PFSK-1 (cell line): ENCODE results near the gene TWNK.

ENCODE experiments used
- POLR2AphosphoS5 ChIP-seq: IDR thresholded peaks from 2 replicates; pipeline ENCODE4 v1.6.1; 2012; ENCODE audit warnings: low read depth, mild to moderate bottlenecking, control low read depth, low read length, moderate library complexity
- SIN3A ChIP-seq: IDR thresholded peaks from 2 replicates; pipeline ENCODE4 v1.6.1; 2012; ENCODE audit warnings: mild to moderate bottlenecking, low read length, moderate library complexity, borderline replicate concordance; ENCODE audit not compliant: insufficient read depth
- TF ChIP-seq, protein P1 (sequence below), 2 experiments: IDR thresholded peaks; 2 replicates each; pipeline versions ENCODE4 v1.6.1 to v1.8.0; 2011 to 2012; ENCODE audit warnings: low read depth in 2 of 2, low read length in 2 of 2, control low read depth in 1 of 2, inconsistent platforms in 1 of 2, mild to moderate bottlenecking in 1 of 2, moderate library complexity in 1 of 2; ENCODE audit not compliant: insufficient read depth in 1 of 2

DNA sequence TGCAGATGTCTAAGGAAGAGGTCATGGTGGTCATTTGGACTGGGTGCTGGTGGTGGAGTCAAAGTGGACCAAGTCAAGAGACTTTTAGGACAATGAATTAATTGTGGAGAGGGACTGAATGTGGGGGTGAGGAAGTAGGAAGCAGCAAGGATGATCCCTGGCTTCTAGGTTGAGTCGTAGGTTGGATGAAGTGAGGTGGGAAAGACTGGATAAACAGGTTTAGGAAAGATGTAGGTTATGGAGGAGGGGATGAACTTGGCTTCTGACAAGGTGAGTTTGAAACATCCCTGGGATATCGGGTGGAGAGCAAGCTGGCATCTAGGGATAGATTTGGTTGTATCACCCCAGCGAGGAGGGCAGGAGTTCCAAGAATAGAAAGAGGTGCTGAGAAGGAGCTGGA, 10.4 kb upstream of the TWNK start:
- TF ChIP-seq, protein P1, sequence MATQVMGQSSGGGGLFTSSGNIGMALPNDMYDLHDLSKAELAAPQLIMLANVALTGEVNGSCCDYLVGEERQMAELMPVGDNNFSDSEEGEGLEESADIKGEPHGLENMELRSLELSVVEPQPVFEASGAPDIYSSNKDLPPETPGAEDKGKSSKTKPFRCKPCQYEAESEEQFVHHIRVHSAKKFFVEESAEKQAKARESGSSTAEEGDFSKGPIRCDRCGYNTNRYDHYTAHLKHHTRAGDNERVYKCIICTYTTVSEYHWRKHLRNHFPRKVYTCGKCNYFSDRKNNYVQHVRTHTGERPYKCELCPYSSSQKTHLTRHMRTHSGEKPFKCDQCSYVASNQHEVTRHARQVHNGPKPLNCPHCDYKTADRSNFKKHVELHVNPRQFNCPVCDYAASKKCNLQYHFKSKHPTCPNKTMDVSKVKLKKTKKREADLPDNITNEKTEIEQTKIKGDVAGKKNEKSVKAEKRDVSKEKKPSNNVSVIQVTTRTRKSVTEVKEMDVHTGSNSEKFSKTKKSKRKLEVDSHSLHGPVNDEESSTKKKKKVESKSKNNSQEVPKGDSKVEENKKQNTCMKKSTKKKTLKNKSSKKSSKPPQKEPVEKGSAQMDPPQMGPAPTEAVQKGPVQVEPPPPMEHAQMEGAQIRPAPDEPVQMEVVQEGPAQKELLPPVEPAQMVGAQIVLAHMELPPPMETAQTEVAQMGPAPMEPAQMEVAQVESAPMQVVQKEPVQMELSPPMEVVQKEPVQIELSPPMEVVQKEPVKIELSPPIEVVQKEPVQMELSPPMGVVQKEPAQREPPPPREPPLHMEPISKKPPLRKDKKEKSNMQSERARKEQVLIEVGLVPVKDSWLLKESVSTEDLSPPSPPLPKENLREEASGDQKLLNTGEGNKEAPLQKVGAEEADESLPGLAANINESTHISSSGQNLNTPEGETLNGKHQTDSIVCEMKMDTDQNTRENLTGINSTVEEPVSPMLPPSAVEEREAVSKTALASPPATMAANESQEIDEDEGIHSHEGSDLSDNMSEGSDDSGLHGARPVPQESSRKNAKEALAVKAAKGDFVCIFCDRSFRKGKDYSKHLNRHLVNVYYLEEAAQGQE (IDR thresholded peaks at IDR 0.05; ENCODE audit: insufficient read depth in 1 of 2, low read depth in 2 of 2, low read length in 2 of 2) = no peak
- TF ChIP-seq SIN3A (no peak), POLR2AphosphoS5 (no peak)
